PC-9 (cell line): ENCODE measurements around the gene PEMT.

Experiments
- CTCF ChIP-seq: fragments of 200-600 bp; sonication (generic); conservative IDR thresholded peaks from 2 replicates; pipeline ENCODE4 v1.6.1; 2017; ENCODE audit warnings: mixed run types, antibody characterized with exemption, mild to moderate bottlenecking, moderate library complexity
- EZH2 ChIP-seq: fragments of 200-600 bp; sonication (generic); IDR thresholded peaks from 2 replicates; pipeline ENCODE4 v1.8.0; 2017; ENCODE audit warnings: antibody characterized with exemption, low read depth

GRCh38 chr17:17472333-17472920 lies 119.1 kb downstream of the PEMT start:
- TF ChIP-seq CTCF (no peak), EZH2 (no peak)
